ENCODE data around the gene TLCD4.
"Not testable (repeated sequence)": the region's sequence is repeated elsewhere in the genome, so short reads cannot be mapped to it uniquely, and the experiment has no call there.

TLCD4 gene

GRCh38 chr1:95096218-95096841 is 20.8 kb upstream of the TLCD4 start:
- DNase-seq = no peak

- no peak for DNase-seq
Observed at GRCh38 chr1:95097426-95097825, 19.7 kb upstream of the TLCD4 start.

DNA sequence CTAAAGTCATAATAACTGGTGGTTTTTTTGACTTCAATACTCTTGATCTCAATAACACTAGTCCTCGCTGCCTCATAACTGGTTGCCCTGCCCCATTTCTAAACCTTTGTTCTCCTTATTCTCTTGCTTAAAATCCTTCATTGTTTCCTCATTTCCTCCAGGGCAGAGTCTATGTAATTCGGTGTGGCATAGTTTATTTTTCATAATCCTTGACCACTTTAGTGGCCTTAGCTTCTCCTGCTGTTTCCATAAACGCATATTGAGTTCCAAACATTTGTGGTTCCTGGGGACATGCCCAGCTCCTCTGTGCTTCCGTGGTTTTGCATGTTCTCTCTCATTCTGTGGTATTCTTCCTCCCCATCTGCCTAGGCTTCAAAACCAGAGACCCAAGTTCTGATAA is 19.0 kb upstream of the TLCD4 start:
- no peak for DNase-seq

DNA sequence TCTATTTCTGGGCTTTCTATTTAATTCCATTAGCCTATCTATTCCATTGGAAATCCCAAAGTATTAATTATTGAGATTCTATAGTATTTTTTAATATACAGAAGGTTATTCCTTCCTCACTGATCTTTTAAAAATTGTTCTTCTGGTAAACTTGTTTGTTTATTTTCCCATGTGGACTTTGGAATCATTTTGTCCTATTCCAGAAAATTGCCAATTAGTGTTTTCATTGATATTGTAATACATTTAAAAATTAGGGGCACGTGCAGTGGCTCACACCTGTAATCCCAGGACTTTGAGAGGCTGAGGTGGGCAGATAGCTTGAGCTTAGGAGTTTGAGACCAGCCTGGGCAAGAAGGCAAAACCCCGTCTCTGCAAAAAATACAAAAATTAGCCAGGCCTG is 8.4 kb upstream of the TLCD4 start:
- no peak for DNase-seq

- no peak for DNase-seq
Observed at GRCh38 chr1:95111014-95111413, 6.1 kb upstream of the TLCD4 start.

DNA sequence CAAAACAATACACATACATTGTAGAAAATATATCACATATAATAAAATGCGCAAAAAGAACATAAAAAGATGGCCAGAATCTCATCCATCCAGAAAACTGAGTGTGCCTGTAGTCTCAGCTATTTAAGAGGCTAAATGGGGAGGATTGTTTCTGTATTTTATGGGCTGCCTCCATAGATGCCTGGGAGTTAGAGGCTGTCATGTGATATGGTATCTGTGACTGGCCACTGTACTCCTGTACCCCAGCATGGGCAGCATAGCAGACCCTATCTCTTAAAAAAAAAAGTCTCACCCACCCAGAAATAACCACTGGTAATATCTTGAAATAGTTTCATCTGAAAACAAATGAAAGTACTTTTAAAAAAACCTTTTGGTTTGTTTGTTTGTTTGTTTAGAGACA is 3.5 kb upstream of the TLCD4 start:
- DNase-seq = no peak

DNA sequence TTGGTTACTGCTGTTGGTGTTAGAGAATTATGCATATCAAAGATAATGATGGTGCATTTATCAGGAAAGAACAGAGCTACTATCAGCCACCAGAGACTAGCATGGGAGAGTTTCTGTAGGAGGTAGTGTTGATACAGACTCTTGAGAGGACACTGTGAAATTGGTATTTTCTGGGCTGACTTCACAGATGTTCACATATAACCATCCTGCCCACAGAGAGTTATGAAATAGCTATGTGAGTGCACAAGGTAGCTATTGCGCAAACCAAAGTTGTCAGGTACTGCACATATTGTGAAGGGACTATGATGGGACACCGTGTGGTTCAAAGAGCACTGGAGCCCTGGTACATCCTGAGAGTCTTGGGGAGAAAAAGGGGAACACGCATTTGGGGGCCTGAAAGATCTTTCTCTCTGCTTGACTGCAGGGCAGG is 1.4 kb upstream of the TLCD4 start:
- no peak for DNase-seq

- peak; percentile 54 for DNase-seq
Observed at GRCh38 chr1:95116580-95117206, 462 bp upstream of the TLCD4 start.

GRCh38 chr1:95118067-95118499 is 928 bp downstream of the TLCD4 start:
- no peak for DNase-seq

GRCh38 chr1:95118710-95119109 is 1.6 kb downstream of the TLCD4 start:
- DNase-seq = no peak

DNA sequence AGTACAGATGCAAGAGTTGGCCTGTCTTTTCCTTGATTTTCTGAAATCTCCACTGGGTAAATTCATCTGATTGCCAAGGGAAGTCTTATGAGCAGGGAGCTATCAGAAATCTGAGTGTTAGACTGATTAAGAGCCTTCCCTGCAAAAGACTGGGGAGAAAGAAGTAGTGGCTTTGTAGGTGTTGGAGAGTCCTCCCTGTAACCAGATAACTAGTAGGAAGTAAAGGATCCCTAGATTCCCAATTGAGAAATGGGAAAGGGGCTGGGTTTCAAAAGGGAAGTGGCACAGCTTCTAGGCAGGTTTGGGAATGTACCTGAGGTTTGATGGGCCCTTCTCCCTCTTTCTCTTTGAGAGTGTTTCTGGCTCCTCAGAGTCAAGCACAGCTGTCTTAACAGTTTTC is 2.1 kb downstream of the TLCD4 start:
- DNase-seq = no peak

DNA sequence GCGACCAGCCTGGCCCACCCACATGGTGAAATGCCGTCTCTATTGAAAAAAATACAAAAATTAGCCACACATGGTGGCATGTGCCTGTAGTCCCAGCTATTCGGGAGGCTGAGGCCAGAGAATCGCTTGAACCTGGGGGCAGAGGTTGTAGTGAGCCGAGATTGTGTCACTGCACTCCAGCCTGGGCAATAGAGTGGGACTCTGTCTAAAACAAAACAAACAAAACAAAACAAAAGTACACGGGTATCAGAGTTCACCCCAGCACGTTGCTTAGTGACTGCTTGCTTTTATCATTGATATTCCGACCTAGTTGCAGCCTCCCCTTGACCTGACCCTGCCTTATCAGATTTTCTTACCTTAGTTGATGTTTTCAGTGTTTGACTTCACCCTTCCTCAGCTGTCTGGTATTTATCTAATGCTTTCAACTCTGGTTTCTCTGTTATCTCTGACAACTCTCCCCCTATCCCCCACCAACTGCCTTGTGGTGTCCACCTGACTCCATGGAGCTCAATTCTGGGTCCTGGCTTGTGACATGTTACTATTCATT is 5.1 kb downstream of the TLCD4 start:
- DNase-seq = no peak

- no peak for DNase-seq
Observed at GRCh38 chr1:95124342-95124741, 7.2 kb downstream of the TLCD4 start.

- no peak for DNase-seq
Observed at GRCh38 chr1:95126366-95126765, 9.2 kb downstream of the TLCD4 start.

DNA sequence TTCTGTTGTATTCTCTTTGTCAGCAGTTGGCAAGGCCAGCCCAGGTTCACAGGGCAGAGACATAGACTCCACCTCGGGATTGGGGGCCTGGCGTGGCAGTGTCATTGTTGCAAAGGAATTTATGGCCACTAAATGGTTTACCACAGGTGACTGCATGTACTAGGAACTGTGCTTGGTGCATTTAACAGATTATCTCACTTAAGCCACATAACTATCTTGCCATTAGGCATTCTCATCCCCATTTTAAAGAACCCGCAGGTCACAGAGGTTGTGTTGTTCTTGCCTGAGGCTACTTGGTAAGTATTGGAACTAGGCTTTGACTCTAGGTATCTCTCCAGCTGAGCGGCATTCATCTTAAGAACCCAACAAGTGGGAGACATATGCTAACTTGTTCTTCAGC is 9.7 kb downstream of the TLCD4 start:
- DNase-seq = no peak

- no peak for DNase-seq
Observed at GRCh38 chr1:95127380-95127779, 10.2 kb downstream of the TLCD4 start.

DNA sequence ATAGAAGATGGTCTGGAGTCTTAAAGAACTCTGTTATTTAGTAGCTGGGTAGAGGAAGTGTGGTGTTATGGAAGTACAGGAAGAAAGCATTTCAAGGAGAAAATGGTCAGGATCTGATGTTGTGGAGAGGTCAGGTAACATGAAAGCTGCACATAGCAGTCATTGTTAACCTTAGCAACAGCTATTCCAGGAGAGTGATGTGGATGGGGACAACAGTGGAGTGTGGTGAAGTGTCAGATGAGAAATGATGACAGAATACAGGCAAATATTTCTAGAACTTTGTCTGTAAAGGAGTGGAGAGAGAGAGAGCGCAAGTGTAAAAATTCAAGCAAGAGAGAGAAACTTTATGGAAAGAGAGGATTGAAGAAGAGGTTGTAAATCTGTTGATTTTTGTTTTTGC is 15.6 kb downstream of the TLCD4 start:
- no peak for DNase-seq

GRCh38 chr1:95133687-95134086 is 16.5 kb downstream of the TLCD4 start:
- DNase-seq = no peak

DNA sequence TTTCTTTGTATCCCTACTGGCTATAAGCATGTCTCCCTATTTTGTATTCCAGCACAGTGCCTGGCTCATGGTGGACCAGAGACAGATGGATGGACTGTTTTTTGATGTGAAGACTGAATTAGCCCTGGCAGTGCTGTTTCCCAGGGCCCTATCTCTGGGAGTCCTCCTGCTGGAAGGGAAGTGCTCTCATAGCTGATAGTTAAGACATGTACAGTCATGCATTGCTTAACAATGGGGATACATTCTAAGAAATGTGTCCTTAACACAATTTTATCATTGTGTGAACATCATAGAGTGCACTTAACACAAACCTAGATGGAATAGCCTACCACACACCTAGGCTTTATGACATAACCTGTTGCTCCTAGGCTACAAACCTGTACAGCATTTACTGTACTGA is 21.1 kb downstream of the TLCD4 start:
- DNase-seq = no peak

- no peak for DNase-seq
Observed at GRCh38 chr1:95139039-95139438, 21.9 kb downstream of the TLCD4 start.

GRCh38 chr1:95140791-95141190 is 23.6 kb downstream of the TLCD4 start:
- no peak for DNase-seq

- no peak for DNase-seq
Observed at GRCh38 chr1:95145493-95145892, 28.3 kb downstream of the TLCD4 start.

- no peak for DNase-seq
Observed at GRCh38 chr1:95146637-95147036, 29.5 kb downstream of the TLCD4 start.

DNA sequence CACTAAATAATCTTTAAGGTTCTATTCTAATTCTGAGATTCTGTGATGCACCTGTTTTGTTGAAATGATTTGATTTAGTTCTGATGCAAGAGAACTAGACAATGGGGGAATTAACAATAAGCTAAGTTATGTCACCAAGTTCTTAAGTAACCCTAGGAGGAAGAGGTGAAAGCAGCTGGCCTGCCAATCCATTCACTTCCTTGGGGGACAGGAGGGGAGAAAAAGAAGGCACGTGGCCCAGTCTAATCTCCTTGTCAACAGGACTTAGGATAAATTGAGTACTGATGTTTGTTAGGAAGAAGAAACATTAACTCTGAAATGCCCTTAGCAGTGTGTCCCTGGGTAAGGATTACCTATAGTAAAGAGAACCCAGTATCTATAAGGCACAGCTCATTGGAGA is 36.9 kb downstream of the TLCD4 start:
- DNase-seq = no peak

DNA sequence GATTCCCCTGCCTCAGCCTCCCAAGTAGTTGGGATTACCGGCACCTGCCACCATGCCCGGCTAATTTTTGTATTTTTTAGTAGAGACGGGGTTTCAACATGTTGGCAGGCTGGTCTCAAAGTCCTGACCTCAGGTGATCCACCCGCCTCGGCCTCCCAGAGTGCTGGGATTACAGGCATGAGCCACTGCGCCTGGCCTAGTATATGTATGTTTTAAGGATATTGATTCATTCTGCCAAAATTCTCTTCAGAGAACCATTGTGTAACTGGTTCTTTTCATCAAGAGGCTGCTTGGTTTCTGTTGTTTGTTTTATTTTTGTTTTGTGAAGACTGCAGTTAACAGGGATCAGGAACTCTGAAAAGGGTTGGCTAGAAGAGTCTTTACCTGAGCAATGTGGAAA is 48.4 kb downstream of the TLCD4 start:
- not testable (repeated sequence) for DNase-seq
